HL-60 (cell line): Measurements from ENCODE around the gene RAI14.

Experiments used
- DNase-seq, 2 experiments: peaks; one replicate each; pipeline ENCODE4 v3.0.0-alpha.2; 2010 to 2020; ENCODE audit warnings: low read depth in 1 of 2, low spot score in 1 of 2
- H3K27ac ChIP-seq: fragments of 250-450 bp; sonication (Bioruptor Pico); replicated peaks from 2 replicates; pipeline ENCODE4 v1.5.1; 2020; ENCODE audit warnings: mild to moderate bottlenecking, moderate library complexity
- H3K27me3 ChIP-seq: fragments of 250-450 bp; sonication (Bioruptor Pico); 2 replicates; pipeline ENCODE4 v1.5.1; 2021; ENCODE audit warnings: mild to moderate bottlenecking, moderate library complexity; ENCODE audit not compliant: insufficient read depth, poor library complexity, severe bottlenecking
- H3K4me3 ChIP-seq: replicated peaks from 2 replicates; pipeline ENCODE4 v1.5.1; 2011; ENCODE audit warnings: mild to moderate bottlenecking, control low read depth, low read length; ENCODE audit not compliant: insufficient read depth
- GABPA ChIP-seq: IDR thresholded peaks from 2 replicates; pipeline ENCODE4 v1.6.1; 2012; ENCODE audit warnings: low read depth
- POLR2AphosphoS5 ChIP-seq: IDR thresholded peaks from 2 replicates; pipeline ENCODE4 v1.6.1; 2012; ENCODE audit warnings: low read depth
- SPI1 ChIP-seq: IDR thresholded peaks from 2 replicates; pipeline ENCODE4 v1.6.1; 2012; ENCODE audit warnings: low read depth, mild to moderate bottlenecking, borderline replicate concordance
- TF ChIP-seq, protein P1 (sequence below): IDR thresholded peaks from one replicate; pipeline ENCODE4 v1.5.1; 2011; ENCODE audit warnings: low read length, control low read depth, inconsistent platforms; ENCODE audit not compliant: insufficient read depth
- TF ChIP-seq, protein P2 (sequence below): IDR thresholded peaks from 2 replicates; pipeline ENCODE4 v1.6.1; 2012; ENCODE audit warnings: low read depth; ENCODE audit not compliant: insufficient replicate concordance

Gene RAI14

GRCh38 chr5:34865091-34865490, 209.0 kb downstream of the RAI14 start:
- no peak overlapping the region for H3K4me3 ChIP-seq
- no peak for DNase-seq
- H3K27ac ChIP-seq = no peak overlapping the region
- no peak for TF ChIP-seq GABPA
- TF ChIP-seq, protein P1, sequence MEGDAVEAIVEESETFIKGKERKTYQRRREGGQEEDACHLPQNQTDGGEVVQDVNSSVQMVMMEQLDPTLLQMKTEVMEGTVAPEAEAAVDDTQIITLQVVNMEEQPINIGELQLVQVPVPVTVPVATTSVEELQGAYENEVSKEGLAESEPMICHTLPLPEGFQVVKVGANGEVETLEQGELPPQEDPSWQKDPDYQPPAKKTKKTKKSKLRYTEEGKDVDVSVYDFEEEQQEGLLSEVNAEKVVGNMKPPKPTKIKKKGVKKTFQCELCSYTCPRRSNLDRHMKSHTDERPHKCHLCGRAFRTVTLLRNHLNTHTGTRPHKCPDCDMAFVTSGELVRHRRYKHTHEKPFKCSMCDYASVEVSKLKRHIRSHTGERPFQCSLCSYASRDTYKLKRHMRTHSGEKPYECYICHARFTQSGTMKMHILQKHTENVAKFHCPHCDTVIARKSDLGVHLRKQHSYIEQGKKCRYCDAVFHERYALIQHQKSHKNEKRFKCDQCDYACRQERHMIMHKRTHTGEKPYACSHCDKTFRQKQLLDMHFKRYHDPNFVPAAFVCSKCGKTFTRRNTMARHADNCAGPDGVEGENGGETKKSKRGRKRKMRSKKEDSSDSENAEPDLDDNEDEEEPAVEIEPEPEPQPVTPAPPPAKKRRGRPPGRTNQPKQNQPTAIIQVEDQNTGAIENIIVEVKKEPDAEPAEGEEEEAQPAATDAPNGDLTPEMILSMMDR = no peak
- TF ChIP-seq, protein P2, sequence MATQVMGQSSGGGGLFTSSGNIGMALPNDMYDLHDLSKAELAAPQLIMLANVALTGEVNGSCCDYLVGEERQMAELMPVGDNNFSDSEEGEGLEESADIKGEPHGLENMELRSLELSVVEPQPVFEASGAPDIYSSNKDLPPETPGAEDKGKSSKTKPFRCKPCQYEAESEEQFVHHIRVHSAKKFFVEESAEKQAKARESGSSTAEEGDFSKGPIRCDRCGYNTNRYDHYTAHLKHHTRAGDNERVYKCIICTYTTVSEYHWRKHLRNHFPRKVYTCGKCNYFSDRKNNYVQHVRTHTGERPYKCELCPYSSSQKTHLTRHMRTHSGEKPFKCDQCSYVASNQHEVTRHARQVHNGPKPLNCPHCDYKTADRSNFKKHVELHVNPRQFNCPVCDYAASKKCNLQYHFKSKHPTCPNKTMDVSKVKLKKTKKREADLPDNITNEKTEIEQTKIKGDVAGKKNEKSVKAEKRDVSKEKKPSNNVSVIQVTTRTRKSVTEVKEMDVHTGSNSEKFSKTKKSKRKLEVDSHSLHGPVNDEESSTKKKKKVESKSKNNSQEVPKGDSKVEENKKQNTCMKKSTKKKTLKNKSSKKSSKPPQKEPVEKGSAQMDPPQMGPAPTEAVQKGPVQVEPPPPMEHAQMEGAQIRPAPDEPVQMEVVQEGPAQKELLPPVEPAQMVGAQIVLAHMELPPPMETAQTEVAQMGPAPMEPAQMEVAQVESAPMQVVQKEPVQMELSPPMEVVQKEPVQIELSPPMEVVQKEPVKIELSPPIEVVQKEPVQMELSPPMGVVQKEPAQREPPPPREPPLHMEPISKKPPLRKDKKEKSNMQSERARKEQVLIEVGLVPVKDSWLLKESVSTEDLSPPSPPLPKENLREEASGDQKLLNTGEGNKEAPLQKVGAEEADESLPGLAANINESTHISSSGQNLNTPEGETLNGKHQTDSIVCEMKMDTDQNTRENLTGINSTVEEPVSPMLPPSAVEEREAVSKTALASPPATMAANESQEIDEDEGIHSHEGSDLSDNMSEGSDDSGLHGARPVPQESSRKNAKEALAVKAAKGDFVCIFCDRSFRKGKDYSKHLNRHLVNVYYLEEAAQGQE = no peak
- no peak for TF ChIP-seq SPI1
- TF ChIP-seq POLR2AphosphoS5 = no peak
- no peaks in the 10 kb centered on the region for H3K27me3 ChIP-seq

- DNase-seq = no peak
- no peaks in the 10 kb centered on the region for H3K27me3 ChIP-seq
- no peak overlapping the region for H3K27ac ChIP-seq
- no peak for TF ChIP-seq GABPA
- TF ChIP-seq POLR2AphosphoS5 = no peak
- TF ChIP-seq, protein P2 = no peak
- TF ChIP-seq, protein P1 = no peak
- no peak for TF ChIP-seq SPI1
- H3K4me3 ChIP-seq = no peak overlapping the region
Measured at GRCh38 chr5:34866989-34867471, 210.9 kb downstream of the RAI14 start.

DNA sequence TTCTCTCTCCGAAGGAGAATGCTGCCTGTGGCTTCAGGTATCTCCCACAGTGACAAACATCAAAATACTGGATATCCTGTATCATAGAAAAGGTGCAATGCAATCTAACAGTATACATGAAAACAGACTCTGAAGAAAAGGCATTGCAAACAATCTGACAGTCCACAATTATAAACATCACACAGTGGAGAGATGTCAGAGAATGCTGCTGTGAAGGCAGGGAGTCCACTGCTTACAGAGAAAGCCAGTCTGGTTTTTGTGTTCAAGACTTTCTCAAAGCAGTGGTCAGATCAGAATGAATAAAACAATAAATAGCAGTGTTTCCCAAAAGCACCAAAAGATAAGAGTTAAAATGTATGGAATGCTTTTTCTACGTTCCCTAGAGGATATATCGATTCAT, 211.5 kb downstream of the RAI14 start:
- no peak for DNase-seq

More for the DNA sequence above, 211.5 kb downstream of the RAI14 start:
- H3K27me3 ChIP-seq = no peaks in the 10 kb centered on the region
- TF ChIP-seq POLR2AphosphoS5 (no peak), GABPA (no peak), SPI1 (no peak)
- TF ChIP-seq, protein P2 = no peak
- TF ChIP-seq, protein P1 = no peak
- no peak overlapping the region for H3K27ac ChIP-seq
- no peak overlapping the region for H3K4me3 ChIP-seq
